Testis (tissue), 2 donors: ENCODE data around the gene SKP1.

ENCODE experiments used
- POLR2A ChIP-seq: fragments of 450-650 bp; IDR thresholded peaks from one replicate; pipeline ENCODE4 v1.6.1; 2017; ENCODE audit warnings: antibody characterized with exemption, mild to moderate bottlenecking, moderate library complexity
- TF ChIP-seq, protein P1 (sequence below), 3 experiments: fragments of 450-650 bp in 2 of 3; fragments of 200-600 bp in 1 of 3; sonication (generic) in 1 of 3; IDR thresholded peaks; one replicate each; pipeline ENCODE4 v1.5.1; 2016 to 2019; ENCODE audit warnings: antibody characterized with exemption in 3 of 3, mild to moderate bottlenecking in 2 of 3, moderate library complexity in 1 of 3

- TF ChIP-seq, protein P1, sequence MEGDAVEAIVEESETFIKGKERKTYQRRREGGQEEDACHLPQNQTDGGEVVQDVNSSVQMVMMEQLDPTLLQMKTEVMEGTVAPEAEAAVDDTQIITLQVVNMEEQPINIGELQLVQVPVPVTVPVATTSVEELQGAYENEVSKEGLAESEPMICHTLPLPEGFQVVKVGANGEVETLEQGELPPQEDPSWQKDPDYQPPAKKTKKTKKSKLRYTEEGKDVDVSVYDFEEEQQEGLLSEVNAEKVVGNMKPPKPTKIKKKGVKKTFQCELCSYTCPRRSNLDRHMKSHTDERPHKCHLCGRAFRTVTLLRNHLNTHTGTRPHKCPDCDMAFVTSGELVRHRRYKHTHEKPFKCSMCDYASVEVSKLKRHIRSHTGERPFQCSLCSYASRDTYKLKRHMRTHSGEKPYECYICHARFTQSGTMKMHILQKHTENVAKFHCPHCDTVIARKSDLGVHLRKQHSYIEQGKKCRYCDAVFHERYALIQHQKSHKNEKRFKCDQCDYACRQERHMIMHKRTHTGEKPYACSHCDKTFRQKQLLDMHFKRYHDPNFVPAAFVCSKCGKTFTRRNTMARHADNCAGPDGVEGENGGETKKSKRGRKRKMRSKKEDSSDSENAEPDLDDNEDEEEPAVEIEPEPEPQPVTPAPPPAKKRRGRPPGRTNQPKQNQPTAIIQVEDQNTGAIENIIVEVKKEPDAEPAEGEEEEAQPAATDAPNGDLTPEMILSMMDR (IDR thresholded peaks at IDR 0.05): no peak
- no peak for TF ChIP-seq POLR2A
Measured at GRCh38 chr5:134141331-134142050, 35.3 kb downstream of the SKP1 start.
